Skeletal muscle satellite cell (primary cell): Measurements from ENCODE around the gene ITPR1.

Experiments
- H3K27me3 ChIP-seq: 2 replicates; pipeline ENCODE4 v1.7.0; 2013; ENCODE audit warnings: low read length; ENCODE audit not compliant: control insufficient read depth, insufficient read depth
- H3K36me3 ChIP-seq: 2 replicates; pipeline ENCODE4 v1.7.0; 2013; ENCODE audit warnings: mild to moderate bottlenecking, control low read depth, low read length; ENCODE audit not compliant: insufficient read depth
- H3K4me1 ChIP-seq: 2 replicates; pipeline ENCODE4 v1.7.0; 2013; ENCODE audit warnings: low read length; ENCODE audit not compliant: control insufficient read depth, insufficient read depth
- H3K4me2 ChIP-seq: 2 replicates; pipeline ENCODE4 v1.7.0; 2013; ENCODE audit warnings: mild to moderate bottlenecking, low read length
- H3K4me3 ChIP-seq: 2 replicates; pipeline ENCODE4 v1.7.0; 2013; ENCODE audit warnings: low read length
- H3K9ac ChIP-seq: 2 replicates; pipeline ENCODE4 v1.7.0; 2013; ENCODE audit warnings: mild to moderate bottlenecking, low read depth, low read length, moderate library complexity
- H3K9me3 ChIP-seq: replicated peaks from 2 replicates; pipeline ENCODE4 v1.7.0; 2013; ENCODE audit warnings: mild to moderate bottlenecking, control low read depth, low read length

Gene ITPR1

DNA sequence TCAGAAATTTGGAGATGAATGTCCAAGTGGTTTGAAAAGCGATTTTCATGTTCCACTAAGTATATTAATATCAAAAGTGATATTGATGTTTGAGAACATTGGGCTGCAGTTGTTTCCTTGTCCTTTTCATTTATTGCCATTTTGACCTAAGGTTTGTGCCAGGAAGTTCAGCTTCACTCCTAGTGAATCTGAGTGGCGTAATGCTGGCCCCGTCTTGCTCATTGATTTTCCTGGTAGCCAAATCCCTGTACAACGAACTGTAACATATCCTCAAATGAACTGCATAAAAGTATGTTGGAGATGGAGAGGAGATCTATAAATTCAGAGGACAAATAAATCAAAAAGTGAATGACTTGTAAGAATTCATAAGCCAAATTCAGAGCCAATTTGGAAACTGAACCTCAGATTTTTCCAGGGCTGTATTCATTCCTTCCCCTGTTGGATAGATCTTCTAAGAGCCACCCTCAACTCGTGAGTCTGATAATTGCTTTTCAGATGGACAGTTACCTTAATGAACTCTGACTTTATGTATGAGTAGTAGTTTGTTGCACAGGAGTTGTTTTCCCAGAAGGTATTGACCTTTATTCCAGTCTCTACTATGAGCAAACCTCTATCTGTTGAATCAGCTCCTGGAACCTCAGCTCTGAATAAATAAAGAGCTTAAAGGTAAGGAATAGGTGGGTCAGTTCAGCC, 72.8 kb downstream of the ITPR1 start:
- no peak overlapping the region for H3K4me3 ChIP-seq
- H3K9me3 ChIP-seq, result no peaks in the 10 kb centered on the region
- H3K27me3 ChIP-seq, result no peaks in the 10 kb centered on the region
- H3K4me2 ChIP-seq, result no peak overlapping the region
- no peak overlapping the region for H3K9ac ChIP-seq
- H3K36me3 ChIP-seq, result no peaks in the 10 kb centered on the region
- no peaks in the 10 kb centered on the region for H3K4me1 ChIP-seq

DNA sequence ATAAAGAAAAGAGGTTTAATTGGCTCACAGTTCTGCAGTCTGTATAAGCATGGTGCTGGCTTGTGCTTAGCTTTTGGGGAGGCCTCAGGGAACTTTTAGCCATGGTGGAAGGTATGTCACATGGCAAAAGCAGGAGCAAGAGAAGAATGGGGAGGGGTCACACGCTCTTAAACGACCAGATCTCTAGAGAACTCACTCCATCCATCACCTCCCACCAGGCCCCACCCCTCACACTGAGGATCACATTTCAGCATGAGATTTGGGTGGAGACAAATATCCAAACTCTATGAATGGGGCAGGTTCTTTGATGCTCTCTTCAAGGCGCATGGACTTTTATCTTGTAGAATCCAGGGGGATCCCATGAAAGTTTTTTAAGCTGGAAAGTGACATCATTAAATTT, 75.7 kb downstream of the ITPR1 start:
- H3K9ac ChIP-seq, result no peak overlapping the region
- no peaks in the 10 kb centered on the region for H3K4me1 ChIP-seq
- H3K36me3 ChIP-seq, result no peaks in the 10 kb centered on the region
- H3K4me3 ChIP-seq, result no peak overlapping the region
- H3K27me3 ChIP-seq, result no peaks in the 10 kb centered on the region
- H3K9me3 ChIP-seq, result no peaks in the 10 kb centered on the region
- no peak overlapping the region for H3K4me2 ChIP-seq

DNA sequence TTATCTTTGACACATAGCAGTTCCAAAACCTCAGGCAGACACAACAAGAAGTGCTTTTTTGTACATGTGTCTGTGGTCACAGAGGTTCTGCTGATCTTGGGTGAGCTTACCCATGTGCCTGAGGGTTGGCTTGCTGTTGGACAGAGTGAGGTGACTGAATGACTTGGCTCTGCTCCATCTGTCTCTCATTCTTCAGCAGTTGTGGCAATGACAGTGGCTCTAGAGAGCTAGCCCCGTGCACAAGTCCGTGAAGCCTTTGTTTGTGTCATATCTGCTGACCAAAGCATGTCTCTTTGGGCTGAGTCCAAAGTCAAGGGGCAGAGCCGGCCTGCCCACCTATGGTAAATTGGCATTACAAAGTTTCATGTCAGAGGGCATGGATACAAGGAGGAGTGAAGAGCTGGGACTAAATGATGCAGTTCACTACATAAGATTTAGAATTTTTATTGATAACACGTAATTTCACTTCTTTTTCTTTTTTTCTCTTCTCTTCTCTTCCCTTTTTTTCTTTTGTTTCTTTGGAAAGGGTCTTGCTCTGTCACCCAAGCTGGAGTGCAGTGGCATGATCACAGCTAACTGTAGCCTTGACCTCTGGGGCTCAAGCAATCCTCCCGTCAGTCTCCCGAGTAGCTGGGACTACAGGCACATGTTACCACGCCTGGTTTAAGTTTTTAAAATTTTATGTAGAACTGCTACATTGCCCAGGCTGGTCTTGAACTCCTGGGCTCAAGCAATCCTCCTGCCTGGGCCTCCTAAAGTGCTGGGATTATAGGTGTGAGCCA, 77.9 kb downstream of the ITPR1 start:
- H3K9ac ChIP-seq, result no peak overlapping the region
- H3K4me2 ChIP-seq, result no peak overlapping the region
- no peaks in the 10 kb centered on the region for H3K9me3 ChIP-seq
- H3K4me1 ChIP-seq, result no peaks in the 10 kb centered on the region
- no peaks in the 10 kb centered on the region for H3K27me3 ChIP-seq
- H3K4me3 ChIP-seq, result no peak overlapping the region
- no peaks in the 10 kb centered on the region for H3K36me3 ChIP-seq

DNA sequence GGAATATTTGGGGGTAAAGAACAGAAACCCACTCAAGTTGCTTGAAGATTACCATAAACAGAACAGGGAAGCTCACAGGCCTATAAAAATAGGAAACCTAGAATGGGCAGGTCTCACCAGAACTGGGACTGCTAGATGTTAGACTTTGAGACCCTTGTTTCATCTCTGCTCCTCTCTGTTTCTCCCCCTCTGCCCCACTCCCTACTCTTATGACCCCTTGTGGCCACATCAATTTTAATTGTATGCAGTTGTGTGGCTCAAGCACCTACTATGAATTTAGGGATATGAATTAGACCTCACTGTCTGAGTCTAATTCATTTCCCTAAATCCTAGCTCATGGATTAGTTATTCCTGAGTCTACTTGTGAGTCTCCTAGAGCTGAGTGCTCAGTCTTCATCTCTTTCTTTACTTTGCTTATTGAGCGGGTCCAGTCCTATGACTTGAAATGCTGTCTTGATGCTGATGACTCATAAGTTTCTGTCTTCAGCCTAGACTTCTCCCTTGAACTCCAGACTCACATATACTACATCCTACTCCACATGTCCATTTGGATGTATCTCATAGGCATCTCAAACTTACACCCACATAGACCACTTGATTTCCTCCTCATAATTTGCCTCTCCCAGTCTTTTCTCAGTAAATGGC, 78.7 kb downstream of the ITPR1 start:
- Histone ChIP-seq H3K36me3 (no peaks in the 10 kb centered on the region), H3K4me1 (no peaks in the 10 kb centered on the region), H3K4me2 (no peak overlapping the region), H3K4me3 (no peak overlapping the region), H3K27me3 (no peaks in the 10 kb centered on the region), H3K9ac (no peak overlapping the region), H3K9me3 (no peaks in the 10 kb centered on the region)

DNA sequence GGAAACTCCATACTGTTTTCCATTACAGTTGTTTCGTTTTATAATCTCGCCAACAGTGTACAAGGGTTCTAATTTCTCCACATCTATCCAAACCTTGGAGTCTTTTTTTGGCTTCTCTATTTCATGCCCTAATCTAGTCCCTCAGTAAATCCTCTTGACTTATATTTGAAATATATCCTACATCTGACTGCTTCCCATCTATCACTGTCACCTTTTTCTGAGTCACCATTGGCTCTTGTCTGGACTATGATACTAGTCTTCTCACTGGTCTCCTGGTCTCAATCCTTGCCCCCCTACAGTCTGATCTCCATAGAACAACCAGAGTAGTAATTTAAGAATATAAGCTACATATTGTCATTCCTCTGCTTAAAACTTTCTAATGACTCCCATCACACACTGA, 80.0 kb downstream of the ITPR1 start:
- H3K4me1 ChIP-seq, result no peaks in the 10 kb centered on the region
- no peaks in the 10 kb centered on the region for H3K27me3 ChIP-seq
- no peak overlapping the region for H3K9ac ChIP-seq
- H3K36me3 ChIP-seq, result no peaks in the 10 kb centered on the region
- no peak overlapping the region for H3K4me3 ChIP-seq
- no peaks in the 10 kb centered on the region for H3K9me3 ChIP-seq
- H3K4me2 ChIP-seq, result no peak overlapping the region

DNA sequence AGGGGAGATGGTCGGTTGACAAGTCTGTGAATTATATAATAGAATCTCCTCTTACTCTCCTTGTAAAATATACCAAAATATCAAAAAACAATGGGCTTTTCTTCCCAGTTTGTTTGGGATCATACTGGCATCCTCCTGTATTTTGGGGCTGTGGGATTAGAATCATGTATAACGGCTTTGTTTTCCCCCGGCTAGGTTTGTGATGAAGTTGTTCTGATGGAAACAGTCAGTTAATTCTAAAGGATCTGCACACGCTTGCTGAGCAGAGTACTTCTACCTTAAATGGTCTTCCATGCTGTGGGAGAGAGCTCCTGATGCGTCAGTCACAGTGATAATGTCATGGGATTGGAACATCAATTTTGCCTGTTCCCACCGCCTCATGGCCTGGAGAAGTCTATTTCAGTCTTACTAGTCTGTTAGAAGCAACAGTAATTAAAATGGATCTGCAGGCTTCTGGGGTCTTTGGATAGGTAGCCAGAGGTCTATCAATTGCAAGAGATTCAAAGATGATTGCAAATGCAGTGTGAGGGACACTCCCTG, 81.3 kb downstream of the ITPR1 start:
- Histone ChIP-seq H3K9me3 (no peaks in the 10 kb centered on the region), H3K9ac (no peak overlapping the region), H3K4me1 (no peaks in the 10 kb centered on the region), H3K4me2 (no peak overlapping the region), H3K36me3 (no peaks in the 10 kb centered on the region), H3K27me3 (no peaks in the 10 kb centered on the region), H3K4me3 (no peak overlapping the region)

DNA sequence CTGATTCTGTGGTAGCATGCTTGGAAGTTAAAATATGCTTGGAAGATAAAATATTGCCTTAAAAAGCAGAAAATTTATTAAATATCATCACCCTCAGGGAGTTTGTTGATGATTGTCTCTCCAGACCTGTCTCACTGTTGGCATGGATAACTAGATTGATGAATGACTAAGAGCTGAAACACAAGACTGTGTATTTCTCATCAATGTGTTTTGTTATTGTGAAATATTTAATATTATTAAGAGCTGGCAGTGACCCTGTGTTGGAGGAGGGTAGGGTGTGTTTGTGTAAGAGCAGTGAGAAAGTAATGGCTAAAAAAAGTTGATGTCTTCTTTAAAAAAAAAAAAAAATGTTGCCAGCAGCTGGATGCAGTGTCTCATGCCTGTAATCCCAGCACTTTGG, 82.2 kb downstream of the ITPR1 start:
- Histone ChIP-seq H3K9ac (no peak overlapping the region), H3K4me1 (no peaks in the 10 kb centered on the region), H3K9me3 (no peaks in the 10 kb centered on the region), H3K27me3 (no peaks in the 10 kb centered on the region), H3K4me2 (no peak overlapping the region), H3K36me3 (no peaks in the 10 kb centered on the region), H3K4me3 (no peak overlapping the region)

DNA sequence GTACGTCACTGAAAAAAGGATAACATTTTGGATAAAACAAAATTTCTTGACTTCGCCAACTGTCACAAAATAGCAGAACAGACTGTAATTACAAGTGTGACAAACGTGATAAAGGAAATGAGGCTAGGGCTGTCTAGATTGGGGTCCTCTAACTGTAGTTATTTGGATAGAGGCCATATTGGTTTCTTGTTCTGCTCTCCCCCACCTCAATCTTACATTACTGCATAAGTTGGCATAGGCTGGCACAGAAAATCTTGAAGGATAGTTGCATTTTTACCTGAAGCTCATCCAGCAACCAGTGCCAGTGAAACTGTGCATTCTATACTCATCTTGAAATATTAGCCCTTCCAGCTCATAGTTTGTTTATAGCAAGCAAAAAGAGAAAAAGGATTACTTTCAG, 84.6 kb downstream of the ITPR1 start:
- H3K4me3 ChIP-seq, result no peak overlapping the region

DNA sequence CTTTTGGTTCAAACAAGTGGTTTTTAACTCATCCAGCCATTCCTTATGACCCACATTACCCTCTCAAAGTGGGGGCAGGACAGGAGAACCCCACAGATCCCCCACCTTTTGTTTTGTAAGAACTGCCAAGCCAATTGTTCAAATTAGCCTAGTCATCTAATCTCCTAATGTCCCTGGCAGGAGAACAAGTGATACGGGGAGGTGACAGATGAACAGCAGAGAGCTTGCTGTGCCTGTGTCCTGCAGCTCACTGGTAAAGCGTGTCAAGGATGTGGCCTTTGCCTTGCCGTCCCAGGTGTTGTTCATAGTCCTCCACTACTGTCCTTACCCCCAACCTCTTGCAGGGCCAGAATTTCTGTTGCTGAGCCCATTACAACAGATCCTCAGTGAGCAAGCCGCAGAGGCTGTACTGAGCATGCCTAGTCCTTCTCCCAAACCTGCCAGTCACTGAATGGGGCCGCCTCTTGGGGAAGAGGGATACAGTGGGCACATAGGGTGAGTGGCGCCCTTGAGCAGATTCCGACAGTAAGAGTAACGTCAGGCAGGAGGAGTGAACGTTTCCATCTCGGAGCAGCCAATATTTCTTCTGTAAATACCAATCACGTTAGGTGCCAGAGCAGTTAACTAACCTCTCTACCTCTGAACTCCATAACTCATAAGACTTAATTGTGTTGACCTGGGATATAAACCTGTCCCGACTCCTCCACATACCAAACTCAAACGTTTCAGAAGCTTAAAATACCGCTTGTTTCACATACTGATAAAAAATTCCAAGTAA, 87.4 kb downstream of the ITPR1 start:
- Histone ChIP-seq H3K4me1 (peaks cover 8% of the 10 kb centered on the region), H3K36me3 (no peaks in the 10 kb centered on the region), H3K4me3 (no peak overlapping the region), H3K9me3 (no peaks in the 10 kb centered on the region), H3K4me2 (no peak overlapping the region), H3K27me3 (no peaks in the 10 kb centered on the region), H3K9ac (no peak overlapping the region)

More for the DNA sequence above, 84.6 kb downstream of the ITPR1 start:
- Histone ChIP-seq H3K4me2 (no peak overlapping the region), H3K36me3 (no peaks in the 10 kb centered on the region), H3K9me3 (no peaks in the 10 kb centered on the region), H3K4me1 (no peaks in the 10 kb centered on the region), H3K9ac (no peak overlapping the region), H3K27me3 (no peaks in the 10 kb centered on the region)

DNA sequence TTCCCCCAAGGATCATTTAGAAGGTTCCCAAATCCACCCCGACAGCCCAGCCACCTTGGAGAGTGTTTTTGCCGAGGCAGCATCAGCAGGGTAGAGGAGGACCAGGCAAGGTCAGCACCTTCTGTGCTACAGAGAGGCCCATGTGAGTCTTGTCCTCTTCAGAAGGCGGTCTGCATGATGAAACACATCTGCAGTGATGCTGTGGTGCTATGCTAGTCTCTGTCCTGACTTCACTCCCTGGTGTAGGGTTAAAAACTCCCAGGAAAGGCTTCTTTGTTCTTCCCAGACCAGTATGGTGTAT, 87.9 kb downstream of the ITPR1 start:
- Histone ChIP-seq H3K4me2 (no peak overlapping the region), H3K9me3 (no peaks in the 10 kb centered on the region), H3K27me3 (no peaks in the 10 kb centered on the region), H3K36me3 (no peaks in the 10 kb centered on the region), H3K9ac (no peak overlapping the region), H3K4me3 (no peak overlapping the region), H3K4me1 (peaks cover 8% of the 10 kb centered on the region)

DNA sequence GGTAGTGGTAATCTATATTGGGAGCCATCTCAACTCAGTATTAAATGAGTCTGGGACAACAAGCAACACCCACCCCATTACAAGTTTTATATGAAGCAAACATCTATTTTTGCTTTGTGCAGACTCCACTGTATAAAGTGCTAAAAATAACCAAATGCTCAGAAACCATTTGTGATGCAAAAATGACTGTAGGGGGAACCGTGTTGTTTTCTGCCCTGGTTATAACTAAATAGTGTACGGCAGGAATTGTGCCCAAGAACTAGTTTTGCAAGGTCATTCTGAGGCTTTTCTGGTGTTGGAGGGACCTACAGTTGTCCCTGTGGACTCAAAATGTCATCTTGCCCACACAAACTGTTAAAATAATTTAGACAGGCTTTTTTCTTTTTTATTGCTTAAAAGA, 88.3 kb downstream of the ITPR1 start:
- Histone ChIP-seq H3K9me3 (no peaks in the 10 kb centered on the region), H3K4me2 (no peak overlapping the region), H3K9ac (no peak overlapping the region), H3K4me1 (peaks cover 8% of the 10 kb centered on the region), H3K4me3 (no peak overlapping the region), H3K27me3 (no peaks in the 10 kb centered on the region), H3K36me3 (no peaks in the 10 kb centered on the region)
